NCI-H187 (cell line): ENCODE data around the gene PRKAG3.

Experiments
- DNase-seq, 2 experiments: peaks; one replicate each; lab custom pipeline; 2025; lab: John Stamatoyannopoulos, UW

PRKAG3 gene

GRCh38 chr2:218814540-218815243, 16.9 kb downstream of the PRKAG3 start:
- DNase-seq = no peak

GRCh38 chr2:218813771-218814460, 17.7 kb downstream of the PRKAG3 start:
- DNase-seq = no peak

- no peak for DNase-seq
Measured at GRCh38 chr2:218812861-218813260, 18.7 kb downstream of the PRKAG3 start.

- DNase-seq = no peak
Measured at GRCh38 chr2:218812096-218812815, 19.3 kb downstream of the PRKAG3 start.

GRCh38 chr2:218811382-218811781, 20.2 kb downstream of the PRKAG3 start:
- no peak for DNase-seq

- no peak for DNase-seq
Measured at GRCh38 chr2:218810256-218810655, 21.3 kb downstream of the PRKAG3 start.

GRCh38 chr2:218809515-218809914, 22.1 kb downstream of the PRKAG3 start:
- DNase-seq = no peak

GRCh38 chr2:218807626-218808025, 24.0 kb downstream of the PRKAG3 start:
- no peak for DNase-seq

GRCh38 chr2:218806346-218806978, 25.1 kb downstream of the PRKAG3 start:
- DNase-seq = peak in 1 of 2 experiments; percentile 15

- no peak for DNase-seq
Measured at GRCh38 chr2:218805627-218806026, 26.0 kb downstream of the PRKAG3 start.

GRCh38 chr2:218804817-218805216, 26.8 kb downstream of the PRKAG3 start:
- DNase-seq = no peak

- no peak for DNase-seq
Measured at GRCh38 chr2:218802386-218802994, 29.1 kb downstream of the PRKAG3 start.

GRCh38 chr2:218799990-218800389, 31.6 kb downstream of the PRKAG3 start:
- no peak for DNase-seq

GRCh38 chr2:218798767-218799504, 32.7 kb downstream of the PRKAG3 start:
- no peak for DNase-seq

- no peak for DNase-seq
Measured at GRCh38 chr2:218796691-218797090, 34.9 kb downstream of the PRKAG3 start.

GRCh38 chr2:218792433-218792832, 39.2 kb downstream of the PRKAG3 start:
- DNase-seq = no peak

GRCh38 chr2:218788529-218789255, 42.9 kb downstream of the PRKAG3 start:
- DNase-seq = no peak

GRCh38 chr2:218786133-218786532, 45.5 kb downstream of the PRKAG3 start:
- DNase-seq = no peak

- no peak for DNase-seq
Measured at GRCh38 chr2:218785103-218785502, 46.5 kb downstream of the PRKAG3 start.

GRCh38 chr2:218783688-218784087, 47.9 kb downstream of the PRKAG3 start:
- DNase-seq = no peak

- DNase-seq = no peak
Measured at GRCh38 chr2:218782528-218782844, 49.1 kb downstream of the PRKAG3 start.
